HCT116 (cell line): ENCODE data around the gene GRAMD2A. TPM values are rescaled to one million over a fixed set of nuclear protein-coding genes. Genes with fewer than 3 reads are reported as not detected.

Source experiments
- ATAC-seq: fragments of 200-7000 bp; cut with Tn5 transposase; 2 replicates; pipeline ENCODE4 v1.9.1; 2020; ENCODE audit warnings: mild to moderate bottlenecking, moderate library complexity
- BruUV-seq: library from RNA; stranded (reverse); fragments of 400-500 nt; replicated peaks from 2 replicates; lab custom pipeline; 2021; lab: Mats Ljungman, UMichigan
- CTCF ChIA-PET: fragments of 300-600 bp; sonication (Branson Sonifier 250); formaldehyde crosslinking; loops from one replicate; lab custom pipeline; 2021; ENCODE audit warnings: antibody characterized with exemption; lab: Charles Lee
- POLR2A ChIA-PET: fragments of 300-600, 350-600 bp; sonication (Branson Sonifier 250); formaldehyde crosslinking; loops from one replicate; lab custom pipeline; 2021; ENCODE audit warnings: antibody characterized with exemption; lab: Charles Lee
- RAD21 ChIA-PET, 2 experiments: fragments of 300-600 bp; sonication (Branson Sonifier 250); formaldehyde crosslinking; loops; one replicate each; lab custom pipeline; 2023; ENCODE audit warnings: low total read pairs in 2 of 2; ENCODE audit not compliant: uncharacterized antibody in 2 of 2, unreplicated experiment in 2 of 2, low non-redundant PET in 1 of 2; lab: Charles Lee
- DNase-seq: peaks from one replicate; pipeline ENCODE4 v3.0.0-alpha.2; 2010; ENCODE audit warnings: low read depth, low spot score
- H2AFZ ChIP-seq: fragments of 200-600 bp; shearing (Covaris generic), sonication (generic); 2 replicates; pipeline ENCODE4 v1.6.1; 2017; ENCODE audit warnings: low read depth, mixed run types, mixed read lengths, antibody characterized with exemption, low read length; ENCODE audit not compliant: poor library complexity, severe bottlenecking
- H3K27ac ChIP-seq: 2 replicates; pipeline ENCODE4 v1.5.1; 2012; ENCODE audit warnings: low read depth, low read length
- H3K27me3 ChIP-seq: fragments of 200-600 bp; sonication (generic); 2 replicates; pipeline ENCODE4 v1.6.1; 2016; ENCODE audit warnings: mixed run types, low read length, mixed read lengths; ENCODE audit not compliant: insufficient read depth
- H3K36me3 ChIP-seq, 2 experiments: fragments of 200-500 bp in 1 of 2; fragments of 200-600 bp in 1 of 2; sonication (Bioruptor generic) in 1 of 2; sonication (generic) in 1 of 2; 2 replicates each; pipeline versions ENCODE4 v1.5.1 to v1.6.1; 2014 to 2016; ENCODE audit warnings: low read length in 2 of 2, inconsistent platforms in 1 of 2, mixed read lengths in 1 of 2, mixed run types in 1 of 2; ENCODE audit not compliant: insufficient read depth in 2 of 2, control insufficient read depth in 1 of 2
- H3K4me1 ChIP-seq, 2 experiments: fragments of 200-600 bp in 1 of 2; sonication (generic) in 1 of 2; 2 replicates each; pipeline versions ENCODE4 v1.5.1 to v1.6.1; 2012 to 2017; ENCODE audit warnings: low read length in 2 of 2, inconsistent platforms in 1 of 2, mild to moderate bottlenecking in 1 of 2, mixed read lengths in 1 of 2, mixed run types in 1 of 2, moderate library complexity in 1 of 2; ENCODE audit not compliant: insufficient read depth in 2 of 2, control insufficient read depth in 1 of 2
- H3K4me2 ChIP-seq: fragments of 200-600 bp; sonication (generic); 2 replicates; pipeline ENCODE4 v1.6.1; 2017; ENCODE audit warnings: mixed run types, low read length, mixed read lengths
- H3K4me3 ChIP-seq, 2 experiments: fragments of 200-600 bp in 1 of 2; sonication (generic) in 1 of 2; replicated peaks in 1 of 2; 2 replicates each; pipeline ENCODE4 v1.5.1; 2011 to 2016; ENCODE audit warnings: low read length in 2 of 2, control low read depth in 1 of 2, low read depth in 1 of 2, mild to moderate bottlenecking in 1 of 2, mixed read lengths in 1 of 2, mixed run types in 1 of 2
- H3K79me2 ChIP-seq: fragments of 200-600 bp; sonication (generic); 2 replicates; pipeline ENCODE4 v1.6.1; 2017; ENCODE audit warnings: mild to moderate bottlenecking, mixed run types, low read length, moderate library complexity, mixed read lengths; ENCODE audit not compliant: insufficient read depth
- H3K9ac ChIP-seq: fragments of 200-600 bp; sonication (generic); 2 replicates; pipeline ENCODE4 v1.6.1; 2016; ENCODE audit warnings: low read length, mixed read lengths
- H3K9me2 ChIP-seq: fragments of 200-600 bp; sonication (generic), shearing (Covaris generic); 2 replicates; pipeline ENCODE4 v1.6.1; 2017; ENCODE audit warnings: mixed run types, mild to moderate bottlenecking, moderate library complexity; ENCODE audit not compliant: insufficient read depth
- H3K9me3 ChIP-seq, 2 experiments: fragments of 200-500 bp in 1 of 2; fragments of 200-600 bp in 1 of 2; sonication (Bioruptor generic) in 1 of 2; sonication (generic) in 1 of 2; 2 replicates each; pipeline ENCODE4 v1.6.1; 2014 to 2017; ENCODE audit warnings: low read length in 2 of 2, mixed read lengths in 2 of 2, inconsistent platforms in 1 of 2, low read depth in 1 of 2, mild to moderate bottlenecking in 1 of 2, mixed run types in 1 of 2, moderate library complexity in 1 of 2; ENCODE audit not compliant: control insufficient read depth in 1 of 2, insufficient read depth in 1 of 2
- H4K20me1 ChIP-seq: fragments of 200-600 bp; sonication (generic), shearing (Covaris generic); 2 replicates; pipeline ENCODE4 v1.6.1; 2017; ENCODE audit warnings: mixed run types, mild to moderate bottlenecking, moderate library complexity; ENCODE audit not compliant: insufficient read depth
- ATF3 ChIP-seq: IDR thresholded peaks from 2 replicates; pipeline ENCODE4 v1.6.1; 2012
- CBX3 ChIP-seq: IDR thresholded peaks from 2 replicates; pipeline ENCODE4 v1.6.1; 2012; ENCODE audit warnings: low read depth
- CEBPB ChIP-seq: IDR thresholded peaks from 2 replicates; pipeline ENCODE4 v1.6.1; 2012; ENCODE audit warnings: low read depth
- EGR1 ChIP-seq: IDR thresholded peaks from 2 replicates; pipeline ENCODE4 v1.6.1; 2012; ENCODE audit warnings: low read depth
- EZH2 ChIP-seq: fragments of 200-600 bp; sonication (generic); IDR thresholded peaks from 2 replicates; pipeline ENCODE4 v1.6.1; 2017; ENCODE audit warnings: antibody characterized with exemption, mixed run types
- EZH2phosphoT487 ChIP-seq: fragments of 200-600 bp; IDR thresholded peaks from 2 replicates; pipeline ENCODE4 v1.6.1; 2018; ENCODE audit warnings: antibody characterized with exemption, borderline replicate concordance
- FOSL1 ChIP-seq: IDR thresholded peaks from 2 replicates; pipeline ENCODE4 v1.6.1; 2012; ENCODE audit warnings: low read depth
- JUND ChIP-seq: IDR thresholded peaks from 2 replicates; pipeline ENCODE4 v1.6.1; 2012
- MAX ChIP-seq: IDR thresholded peaks from 2 replicates; pipeline ENCODE4 v1.6.1; 2012
- POLR2A ChIP-seq: IDR thresholded peaks from 2 replicates; pipeline ENCODE4 v1.7.0; 2011; ENCODE audit warnings: borderline replicate concordance; ENCODE audit not compliant: insufficient read depth, insufficient read length; ENCODE audit errors: extremely low read depth
- POLR2AphosphoS5 ChIP-seq: IDR thresholded peaks from 2 replicates; pipeline ENCODE4 v1.6.1; 2011; ENCODE audit warnings: mild to moderate bottlenecking, low read depth, low read length, moderate library complexity
- RAD21 ChIP-seq: IDR thresholded peaks from 2 replicates; pipeline ENCODE4 v1.6.1; 2012; ENCODE audit warnings: low read depth, mild to moderate bottlenecking
- SIN3A ChIP-seq: IDR thresholded peaks from 2 replicates; pipeline ENCODE4 v1.6.1; 2012; ENCODE audit warnings: low read depth
- SP1 ChIP-seq: IDR thresholded peaks from 2 replicates; pipeline ENCODE4 v1.6.1; 2012; ENCODE audit warnings: low read depth
- SRF ChIP-seq: IDR thresholded peaks from 2 replicates; pipeline ENCODE4 v1.6.1; 2012; ENCODE audit warnings: low read depth
- TCF7L2 ChIP-seq: IDR thresholded peaks from 2 replicates; pipeline ENCODE4 v1.7.0; 2011; ENCODE audit warnings: borderline replicate concordance, inconsistent platforms; ENCODE audit not compliant: insufficient read depth, insufficient read length; ENCODE audit errors: extremely low read depth
- YY1 ChIP-seq: IDR thresholded peaks from 2 replicates; pipeline ENCODE4 v1.6.1; 2011; ENCODE audit warnings: low read length, low read depth, moderate library complexity, mild to moderate bottlenecking; ENCODE audit not compliant: insufficient replicate concordance; ENCODE audit errors: extremely low read depth
- ZFX ChIP-seq: fragments of 450-650 bp; IDR thresholded peaks from 2 replicates; pipeline ENCODE4 v1.6.1; 2017
- ZNF274 ChIP-seq: fragments of 200-500 bp; sonication (Bioruptor generic); IDR thresholded peaks from 2 replicates; pipeline ENCODE4 v1.6.1; 2014; ENCODE audit warnings: mild to moderate bottlenecking, low read depth, low read length, inconsistent platforms
- intact Hi-C: fragments of 100-400 bp; cut with micrococcal nuclease; formaldehyde crosslinking; loops from 2 replicates; pipeline ENCODE4 v1.10.0; 2022
- total RNA-seq: library from RNA; stranded (reverse); gene quantifications from one replicate; pipeline ENCODE4 v1.2.1, GENCODE V29; 2021; ENCODE audit not compliant: unreplicated experiment
- TF ChIP-seq, protein P1 (sequence below): IDR thresholded peaks from 2 replicates; pipeline ENCODE4 v1.6.1; 2012; ENCODE audit warnings: low read depth

GRAMD2A gene
- total RNA-seq, 1 experiment from 2014 or later: 8.0 TPM

- no peak overlapping the region for H2AFZ ChIP-seq
- intact Hi-C loops: no loop called here
- RAD21 ChIA-PET: no interaction called here
- H3K4me3 ChIP-seq: no peak overlapping the region
- no peaks in the 10 kb centered on the region for H3K4me1 ChIP-seq
- POLR2A ChIA-PET: no interaction called here
- H3K9me3 ChIP-seq: no peaks in the 10 kb centered on the region
- no peaks in the 10 kb centered on the region for H4K20me1 ChIP-seq
- CTCF ChIA-PET: no interaction called here
- H3K9ac ChIP-seq: no peak overlapping the region
- no peaks in the 10 kb centered on the region for H3K27me3 ChIP-seq
- no peak for TF ChIP-seq SRF
- TF ChIP-seq TCF7L2: no peak
- TF ChIP-seq EZH2phosphoT487: no peak
- TF ChIP-seq MAX: no peak
- no peak for TF ChIP-seq POLR2AphosphoS5
- TF ChIP-seq, all 23 proteins: peak for 0
- no peak overlapping the region for H3K27ac ChIP-seq
- H3K79me2 ChIP-seq: no peaks in the 10 kb centered on the region
- ATAC-seq (no peak), DNase-seq (no peak)
- no TSS peak for BruUV-seq
- no peaks in the 10 kb centered on the region for H3K36me3 ChIP-seq
- no peaks in the 10 kb centered on the region for H3K9me2 ChIP-seq
- H3K4me2 ChIP-seq: no peak overlapping the region
Observed at GRCh38 chr15:72135719-72136118, 61.9 kb downstream of the GRAMD2A start.

- Histone ChIP-seq H3K4me2 (no peak overlapping the region), H3K9ac (no peak overlapping the region), H3K9me3 (no peaks in the 10 kb centered on the region), H3K27me3 (no peaks in the 10 kb centered on the region), H3K27ac (no peak overlapping the region), H4K20me1 (no peaks in the 10 kb centered on the region), H3K4me3 (no peak overlapping the region), H2AFZ (no peak overlapping the region), H3K79me2 (no peaks in the 10 kb centered on the region), H3K36me3 (no peaks in the 10 kb centered on the region), H3K9me2 (no peaks in the 10 kb centered on the region), H3K4me1 (no peaks in the 10 kb centered on the region)
- no TSS peak for BruUV-seq
- DNase-seq: no peak
- ChIA-PET CTCF (interaction anchor here (1.2 kb wide), 1 partner anchor 23 kb away, joined by 3 read pairs; no protein-coding TSS in a partner anchor), RAD21 (interaction anchor here (0.6 to 1.2 kb wide), 2 partner anchors 23 to 492 kb away, joined by 3 to 6 read pairs; no protein-coding TSS in a partner anchor), POLR2A (no interaction called here)
- intact Hi-C loops: no loop called here
- ATAC-seq: no peak
- TF ChIP-seq EGR1 (no peak), ZFX (no peak), SIN3A (no peak), YY1 (no peak), CEBPB (no peak), FOSL1 (no peak), JUND (no peak), MAX (no peak), POLR2A (no peak), SP1 (no peak), POLR2AphosphoS5 (no peak), TCF7L2 (no peak), EZH2 (no peak), ZNF274 (no peak), ATF3 (no peak), RAD21 (no peak), CBX3 (no peak)
- TF ChIP-seq, protein P1, sequence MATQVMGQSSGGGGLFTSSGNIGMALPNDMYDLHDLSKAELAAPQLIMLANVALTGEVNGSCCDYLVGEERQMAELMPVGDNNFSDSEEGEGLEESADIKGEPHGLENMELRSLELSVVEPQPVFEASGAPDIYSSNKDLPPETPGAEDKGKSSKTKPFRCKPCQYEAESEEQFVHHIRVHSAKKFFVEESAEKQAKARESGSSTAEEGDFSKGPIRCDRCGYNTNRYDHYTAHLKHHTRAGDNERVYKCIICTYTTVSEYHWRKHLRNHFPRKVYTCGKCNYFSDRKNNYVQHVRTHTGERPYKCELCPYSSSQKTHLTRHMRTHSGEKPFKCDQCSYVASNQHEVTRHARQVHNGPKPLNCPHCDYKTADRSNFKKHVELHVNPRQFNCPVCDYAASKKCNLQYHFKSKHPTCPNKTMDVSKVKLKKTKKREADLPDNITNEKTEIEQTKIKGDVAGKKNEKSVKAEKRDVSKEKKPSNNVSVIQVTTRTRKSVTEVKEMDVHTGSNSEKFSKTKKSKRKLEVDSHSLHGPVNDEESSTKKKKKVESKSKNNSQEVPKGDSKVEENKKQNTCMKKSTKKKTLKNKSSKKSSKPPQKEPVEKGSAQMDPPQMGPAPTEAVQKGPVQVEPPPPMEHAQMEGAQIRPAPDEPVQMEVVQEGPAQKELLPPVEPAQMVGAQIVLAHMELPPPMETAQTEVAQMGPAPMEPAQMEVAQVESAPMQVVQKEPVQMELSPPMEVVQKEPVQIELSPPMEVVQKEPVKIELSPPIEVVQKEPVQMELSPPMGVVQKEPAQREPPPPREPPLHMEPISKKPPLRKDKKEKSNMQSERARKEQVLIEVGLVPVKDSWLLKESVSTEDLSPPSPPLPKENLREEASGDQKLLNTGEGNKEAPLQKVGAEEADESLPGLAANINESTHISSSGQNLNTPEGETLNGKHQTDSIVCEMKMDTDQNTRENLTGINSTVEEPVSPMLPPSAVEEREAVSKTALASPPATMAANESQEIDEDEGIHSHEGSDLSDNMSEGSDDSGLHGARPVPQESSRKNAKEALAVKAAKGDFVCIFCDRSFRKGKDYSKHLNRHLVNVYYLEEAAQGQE: no peak
Observed at GRCh38 chr15:72133211-72133610, 64.4 kb downstream of the GRAMD2A start.
